Subcutaneous abdominal adipose tissue (tissue), 5 donors: Measurements from ENCODE around the gene TMEFF2.

Experiments used
- H3K27ac ChIP-seq: one replicate; pipeline ENCODE4 v1.7.0; 2013; ENCODE audit warnings: low read depth, mild to moderate bottlenecking, inconsistent platforms, low read length, moderate library complexity
- H3K27me3 ChIP-seq, 5 donors: one replicate each; pipeline ENCODE4 v1.7.0; 2013; ENCODE audit warnings: low read length in 5 of 5, inconsistent platforms in 1 of 5; ENCODE audit not compliant: control insufficient read depth in 5 of 5, insufficient read depth in 4 of 5
- H3K36me3 ChIP-seq, 5 donors: one replicate each; pipeline ENCODE4 v1.7.0; 2013; ENCODE audit warnings: low read length in 5 of 5; ENCODE audit not compliant: control insufficient read depth in 5 of 5, insufficient read depth in 5 of 5
- H3K4me1 ChIP-seq, 5 donors: one replicate each; pipeline ENCODE4 v1.7.0; 2013; ENCODE audit warnings: low read length in 5 of 5, mild to moderate bottlenecking in 3 of 5, moderate library complexity in 1 of 5; ENCODE audit not compliant: control insufficient read depth in 5 of 5, insufficient read depth in 5 of 5
- H3K4me3 ChIP-seq, 5 donors: one replicate each; pipeline ENCODE4 v1.7.0; 2013; ENCODE audit warnings: low read length in 5 of 5, low read depth in 1 of 5
- H3K9ac ChIP-seq, 5 donors: one replicate each; pipeline ENCODE4 v1.7.0; 2013; ENCODE audit warnings: low read length in 5 of 5, mild to moderate bottlenecking in 4 of 5, moderate library complexity in 3 of 5
- H3K9me3 ChIP-seq, 5 donors: one replicate each; pipeline ENCODE4 v1.7.0; 2013; ENCODE audit warnings: low read length in 5 of 5; ENCODE audit not compliant: control insufficient read depth in 5 of 5
- donor health status: healthy.
- donor health status: healthy.
- donor health status: healthy.
- donor health status: healthy.
- donor health status: healthy.

TMEFF2 gene

DNA sequence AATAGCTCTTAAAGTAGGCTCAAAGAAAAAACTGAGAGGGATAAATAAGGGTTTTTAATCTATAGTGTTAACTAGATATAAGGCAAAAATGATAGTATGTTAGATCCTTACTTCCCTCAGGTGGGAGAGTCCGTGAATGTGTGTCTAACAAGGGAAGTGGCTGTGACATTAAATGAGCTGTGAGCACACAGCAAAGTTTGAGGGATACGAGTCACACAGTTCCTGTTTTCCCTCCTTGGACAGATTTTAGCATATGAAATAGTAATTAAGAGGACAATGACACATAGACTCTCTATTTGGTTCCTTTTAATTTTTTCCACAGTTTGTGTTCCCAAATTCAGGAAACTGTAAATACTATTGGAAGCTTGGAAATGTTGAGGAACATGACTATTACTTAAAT lies 199.4 kb downstream of the TMEFF2 start:
- no peaks in the 10 kb centered on the region for H3K36me3 ChIP-seq
- H3K9ac ChIP-seq, result no peak overlapping the region
- H3K27ac ChIP-seq, result no peak overlapping the region
- peaks cover 0 to 7% (median 0%) of the 10 kb centered on the region in 5 donors for H3K4me1 ChIP-seq
- H3K27me3 ChIP-seq, result no peaks in the 10 kb centered on the region
- H3K4me3 ChIP-seq, result no peak overlapping the region
- no peaks in the 10 kb centered on the region for H3K9me3 ChIP-seq

DNA sequence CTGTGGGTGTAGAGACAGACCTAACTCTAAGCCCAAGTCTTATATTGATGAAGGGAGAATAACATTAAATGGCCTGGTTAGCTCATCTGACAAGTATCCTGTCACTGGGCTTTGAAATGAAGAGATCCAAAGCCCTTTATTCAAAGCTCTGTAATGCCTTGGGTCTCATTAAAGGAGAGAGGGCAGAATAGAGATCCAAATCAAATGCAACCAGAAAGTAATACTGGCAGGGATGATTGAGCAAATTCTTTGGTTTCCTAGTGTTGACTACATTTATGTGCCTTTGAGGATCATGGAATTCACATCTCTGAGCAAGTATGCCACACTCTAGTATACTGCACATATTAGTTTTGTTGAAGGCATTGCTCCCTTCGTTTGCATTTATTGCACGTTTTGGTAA lies 200.0 kb downstream of the TMEFF2 start:
- Histone ChIP-seq H3K36me3 (no peaks in the 10 kb centered on the region), H3K9me3 (no peaks in the 10 kb centered on the region), H3K27ac (no peak overlapping the region), H3K4me3 (no peak overlapping the region), H3K4me1 (peaks cover 0 to 7% (median 0%) of the 10 kb centered on the region in 5 donors), H3K9ac (no peak overlapping the region), H3K27me3 (no peaks in the 10 kb centered on the region)

DNA sequence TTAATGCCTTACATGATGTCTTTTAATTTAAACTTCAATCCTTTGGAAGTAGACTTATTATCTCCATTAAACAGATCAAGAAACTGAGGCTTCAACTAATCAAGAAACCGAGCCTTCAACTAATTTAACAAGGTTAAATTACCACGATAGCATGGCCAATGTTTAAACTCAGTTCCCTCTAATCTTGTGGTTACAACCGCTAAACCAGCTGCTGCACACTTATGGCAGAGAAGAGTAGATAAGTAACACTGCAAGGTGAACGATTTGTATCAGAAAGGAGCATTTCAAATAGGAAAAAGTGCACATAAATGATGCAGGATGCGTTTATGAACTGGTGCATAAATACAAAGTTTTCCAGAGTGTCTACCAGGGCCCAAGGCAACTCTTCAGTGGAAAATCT lies 203.3 kb downstream of the TMEFF2 start:
- Histone ChIP-seq H3K4me3 (no peak overlapping the region), H3K36me3 (no peaks in the 10 kb centered on the region), H3K9ac (no peak overlapping the region), H3K27me3 (no peaks in the 10 kb centered on the region), H3K9me3 (no peaks in the 10 kb centered on the region), H3K27ac (no peak overlapping the region), H3K4me1 (peaks cover 0 to 7% (median 0%) of the 10 kb centered on the region in 5 donors)

DNA sequence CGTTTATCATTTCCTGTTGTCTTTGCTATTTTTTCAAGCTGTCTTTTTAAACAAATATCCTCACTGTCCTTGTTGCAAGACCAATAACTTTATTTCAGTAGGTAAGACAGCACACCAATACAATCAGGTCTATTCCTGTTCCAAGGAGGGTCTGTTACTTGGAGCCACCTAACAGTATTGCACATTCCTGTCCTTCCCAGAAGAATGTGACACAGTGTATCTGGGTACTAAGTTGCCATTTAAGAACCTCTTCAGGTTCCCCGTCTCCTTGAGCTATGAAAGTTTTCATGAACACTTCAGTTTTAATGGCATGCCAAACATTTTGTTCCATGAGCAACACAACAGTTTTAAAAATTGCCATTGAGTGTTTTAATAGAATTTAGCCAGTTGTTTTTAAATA lies 209.0 kb downstream of the TMEFF2 start:
- H3K27ac ChIP-seq, result no peak overlapping the region
- no peaks in the 10 kb centered on the region for H3K4me1 ChIP-seq
- no peaks in the 10 kb centered on the region for H3K27me3 ChIP-seq
- H3K36me3 ChIP-seq, result no peaks in the 10 kb centered on the region
- H3K9me3 ChIP-seq, result no peaks in the 10 kb centered on the region
- no peak overlapping the region for H3K9ac ChIP-seq
- no peak overlapping the region for H3K4me3 ChIP-seq

DNA sequence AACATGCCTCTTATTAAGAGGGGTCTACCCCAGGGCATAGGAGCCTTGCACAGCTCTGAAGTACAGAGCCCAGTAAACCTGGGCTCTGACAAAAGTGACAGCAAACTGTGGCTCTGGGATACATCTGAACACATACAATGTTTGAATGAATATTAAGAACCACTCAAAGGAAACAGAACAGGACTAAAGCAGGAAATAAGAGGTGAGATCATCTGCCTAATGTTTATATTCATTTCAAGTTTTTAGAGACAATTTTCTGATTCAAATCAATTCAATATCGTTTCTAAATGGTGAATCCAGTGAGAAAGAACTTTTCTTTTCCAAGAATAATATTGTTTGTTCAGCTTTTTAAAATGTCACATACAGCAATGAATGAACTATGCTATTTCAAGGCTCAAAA lies 211.1 kb downstream of the TMEFF2 start:
- Histone ChIP-seq H3K9me3 (no peaks in the 10 kb centered on the region), H3K27me3 (no peaks in the 10 kb centered on the region), H3K4me1 (no peaks in the 10 kb centered on the region), H3K36me3 (no peaks in the 10 kb centered on the region), H3K27ac (no peak overlapping the region), H3K4me3 (no peak overlapping the region), H3K9ac (no peak overlapping the region)

DNA sequence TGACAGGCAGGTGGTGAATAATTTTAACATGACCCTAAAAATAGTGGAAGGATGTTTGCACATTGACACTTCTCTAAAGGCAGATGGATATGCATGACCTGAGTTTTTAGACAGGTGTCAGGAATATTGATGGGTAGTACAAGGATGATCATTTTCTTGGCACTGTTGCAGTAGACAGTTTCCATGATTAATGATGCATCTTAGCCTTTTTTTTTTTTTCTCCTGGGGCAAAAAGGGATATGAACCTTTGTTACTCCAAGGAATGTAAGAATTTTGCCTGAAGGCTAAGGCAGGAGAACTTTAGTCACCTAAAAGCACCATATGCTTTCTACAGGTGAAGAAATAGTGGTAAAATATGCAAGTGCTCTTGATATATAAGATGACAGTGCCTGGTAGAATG lies 211.5 kb downstream of the TMEFF2 start:
- Histone ChIP-seq H3K27ac (no peak overlapping the region), H3K27me3 (no peaks in the 10 kb centered on the region), H3K9ac (no peak overlapping the region), H3K4me1 (no peaks in the 10 kb centered on the region), H3K9me3 (no peaks in the 10 kb centered on the region), H3K36me3 (no peaks in the 10 kb centered on the region), H3K4me3 (no peak overlapping the region)

DNA sequence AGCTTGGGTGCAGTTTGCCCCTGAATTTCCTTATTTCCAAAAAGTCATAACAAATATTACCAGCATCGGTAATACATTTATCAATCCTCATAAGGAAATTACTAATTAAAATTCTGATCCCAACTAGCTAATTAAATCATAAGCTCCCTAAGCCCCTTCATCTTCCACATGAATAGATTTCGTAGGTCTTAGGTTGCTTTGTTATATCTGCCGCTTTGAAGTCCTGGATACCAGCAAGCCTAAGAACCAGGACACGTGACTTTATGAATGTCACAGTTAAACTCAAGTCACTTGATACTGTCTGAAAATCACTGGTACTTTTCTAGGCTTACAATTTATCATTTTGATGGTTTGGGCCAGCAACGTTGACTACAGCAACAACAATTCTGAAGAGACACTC lies 213.0 kb downstream of the TMEFF2 start:
- Histone ChIP-seq H3K27ac (no peak overlapping the region), H3K4me1 (peaks cover 0 to 3% (median 0%) of the 10 kb centered on the region in 5 donors), H3K4me3 (no peak overlapping the region), H3K36me3 (no peaks in the 10 kb centered on the region), H3K9me3 (no peaks in the 10 kb centered on the region), H3K9ac (no peak overlapping the region), H3K27me3 (no peaks in the 10 kb centered on the region)

DNA sequence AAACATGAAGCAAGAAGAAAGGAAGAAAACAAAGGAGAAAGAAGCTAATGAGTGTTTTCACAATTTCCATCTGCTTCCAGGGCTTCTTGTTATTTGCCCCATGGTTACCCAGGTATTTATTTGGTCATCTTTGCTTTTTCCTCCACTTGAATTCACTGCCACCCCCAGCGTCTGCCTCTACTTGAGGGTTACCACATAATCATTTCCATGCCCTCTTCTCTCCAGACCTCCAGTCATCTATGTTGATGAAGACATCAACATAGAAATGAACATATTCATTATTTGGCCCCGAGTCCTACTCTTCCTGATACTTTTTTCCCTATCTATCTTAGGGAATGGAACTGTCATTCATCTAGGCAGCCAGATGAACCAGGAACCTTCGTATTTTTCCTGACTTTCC lies 214.2 kb downstream of the TMEFF2 start:
- Histone ChIP-seq H3K4me1 (peaks cover 0 to 3% (median 0%) of the 10 kb centered on the region in 5 donors), H3K4me3 (no peak overlapping the region), H3K9me3 (no peaks in the 10 kb centered on the region), H3K27ac (no peak overlapping the region), H3K9ac (no peak overlapping the region), H3K36me3 (no peaks in the 10 kb centered on the region), H3K27me3 (no peaks in the 10 kb centered on the region)

DNA sequence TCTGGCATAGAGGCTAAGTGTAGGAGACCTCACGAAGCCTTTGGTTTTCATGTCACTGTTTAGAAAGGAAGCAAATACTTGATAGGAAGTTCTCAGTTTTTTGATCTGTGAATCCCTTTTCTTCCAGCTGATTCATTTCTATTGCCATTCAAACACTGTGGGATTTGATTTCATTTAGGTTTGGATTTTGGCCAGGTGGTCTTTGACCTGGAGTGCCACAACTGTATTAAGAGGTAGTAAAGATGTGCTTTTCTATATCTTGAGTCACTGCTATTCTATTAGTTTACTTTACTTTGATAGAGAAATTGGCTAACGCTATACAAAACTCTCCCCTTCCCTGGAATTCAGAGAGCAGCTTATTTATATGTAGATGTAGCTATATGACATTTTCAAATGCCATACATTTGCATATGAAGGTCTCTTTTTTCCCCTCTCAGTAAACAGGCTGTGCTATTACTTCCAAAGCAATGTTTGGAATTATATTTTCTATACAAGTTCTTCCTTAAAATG lies 215.5 kb downstream of the TMEFF2 start:
- peaks cover 0 to 3% (median 0%) of the 10 kb centered on the region in 5 donors for H3K4me1 ChIP-seq
- H3K27ac ChIP-seq, result no peak overlapping the region
- no peaks in the 10 kb centered on the region for H3K9me3 ChIP-seq
- H3K4me3 ChIP-seq, result no peak overlapping the region
- H3K9ac ChIP-seq, result no peak overlapping the region
- no peaks in the 10 kb centered on the region for H3K27me3 ChIP-seq
- H3K36me3 ChIP-seq, result no peaks in the 10 kb centered on the region

DNA sequence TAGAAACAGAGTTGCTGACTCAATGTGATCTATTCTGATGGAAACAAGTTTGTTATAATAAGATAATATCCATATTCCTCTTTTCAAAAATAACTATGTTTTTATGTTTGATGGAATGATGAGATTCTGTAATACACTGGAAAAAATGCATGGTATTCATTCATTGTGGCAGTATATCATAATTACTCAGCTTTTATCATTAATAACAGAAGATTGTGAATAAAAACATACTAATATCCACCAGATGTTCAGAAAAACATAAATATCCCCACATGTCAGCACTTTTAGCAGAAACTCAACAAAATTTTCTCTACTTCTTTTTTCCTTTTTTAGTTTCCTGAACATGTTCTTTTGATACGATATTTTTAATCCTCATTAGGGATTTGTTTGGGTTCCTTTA lies 217.0 kb downstream of the TMEFF2 start:
- no peak overlapping the region for H3K27ac ChIP-seq
- no peaks in the 10 kb centered on the region for H3K27me3 ChIP-seq
- H3K4me3 ChIP-seq, result no peak overlapping the region

DNA sequence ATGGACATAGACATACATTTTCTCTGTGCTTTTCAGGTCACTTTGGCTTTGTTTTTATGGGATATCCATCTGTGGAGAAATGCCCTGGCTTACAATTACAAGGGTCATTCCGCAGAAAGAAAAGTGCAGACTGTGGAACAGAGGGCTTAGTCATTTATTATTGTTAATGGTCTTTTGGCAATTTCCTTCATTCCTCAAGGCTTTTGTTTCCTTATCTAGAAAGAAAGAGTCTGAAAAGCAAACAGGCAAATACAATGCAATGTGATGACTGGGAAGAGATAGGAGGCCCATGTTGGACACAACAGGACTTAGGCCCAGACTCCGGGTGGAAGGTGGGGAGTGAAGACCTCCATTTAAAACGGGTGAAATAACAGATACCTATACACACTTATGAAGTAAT lies 218.3 kb downstream of the TMEFF2 start:
- no peaks in the 10 kb centered on the region for H3K36me3 ChIP-seq
- no peaks in the 10 kb centered on the region for H3K27me3 ChIP-seq
- H3K4me3 ChIP-seq, result no peak overlapping the region
- H3K9ac ChIP-seq, result no peak overlapping the region
- H3K27ac ChIP-seq, result no peak overlapping the region
- no peaks in the 10 kb centered on the region for H3K9me3 ChIP-seq
- H3K4me1 ChIP-seq, result peaks cover 0 to 3% (median 0%) of the 10 kb centered on the region in 5 donors

More for the DNA sequence above, 217.0 kb downstream of the TMEFF2 start:
- H3K9ac ChIP-seq, result no peak overlapping the region
- no peaks in the 10 kb centered on the region for H3K9me3 ChIP-seq
- H3K36me3 ChIP-seq, result no peaks in the 10 kb centered on the region
- H3K4me1 ChIP-seq, result peaks cover 0 to 3% (median 0%) of the 10 kb centered on the region in 5 donors
